NOMO-1 (cell line): ENCODE measurements around the gene SMOC2.

ENCODE experiments used
- DNase-seq, 2 experiments: peaks; one replicate each; lab custom pipeline; 2025; ENCODE audit not compliant: unreplicated experiment in 2 of 2; lab: John Stamatoyannopoulos, UW

The SMOC2 gene

GRCh38 chr6:168508903-168509302 lies 67.9 kb downstream of the SMOC2 start:
- no peak for DNase-seq

GRCh38 chr6:168513766-168514165 lies 72.8 kb downstream of the SMOC2 start:
- DNase-seq: no peak

GRCh38 chr6:168514216-168514615 lies 73.2 kb downstream of the SMOC2 start:
- DNase-seq: no peak

GRCh38 chr6:168515376-168515775 lies 74.4 kb downstream of the SMOC2 start:
- DNase-seq: no peak

- DNase-seq: no peak
Observed at GRCh38 chr6:168516944-168517741, 76.2 kb downstream of the SMOC2 start.

GRCh38 chr6:168517742-168518347 lies 76.9 kb downstream of the SMOC2 start:
- no peak for DNase-seq

- no peak for DNase-seq
Observed at GRCh38 chr6:168518348-168518745, 77.4 kb downstream of the SMOC2 start.

- DNase-seq: no peak
Observed at GRCh38 chr6:168518867-168519266, 77.9 kb downstream of the SMOC2 start.

- no peak for DNase-seq
Observed at GRCh38 chr6:168520233-168520632, 79.2 kb downstream of the SMOC2 start.

GRCh38 chr6:168524571-168525001 lies 83.6 kb downstream of the SMOC2 start:
- DNase-seq: no peak

- DNase-seq: no peak
Observed at GRCh38 chr6:168525114-168525513, 84.1 kb downstream of the SMOC2 start.

GRCh38 chr6:168525926-168526630 lies 85.1 kb downstream of the SMOC2 start:
- no peak for DNase-seq

- no peak for DNase-seq
Observed at GRCh38 chr6:168526841-168527281, 85.9 kb downstream of the SMOC2 start.

GRCh38 chr6:168527451-168528210 lies 86.6 kb downstream of the SMOC2 start:
- no peak for DNase-seq

- DNase-seq: peak; percentile 1 to 76
Observed at GRCh38 chr6:168528474-168529095, 87.6 kb downstream of the SMOC2 start.

GRCh38 chr6:168529214-168529613 lies 88.2 kb downstream of the SMOC2 start:
- DNase-seq: no peak

GRCh38 chr6:168530653-168531071 lies 89.7 kb downstream of the SMOC2 start:
- no peak for DNase-seq

GRCh38 chr6:168532070-168532469 lies 91.1 kb downstream of the SMOC2 start:
- DNase-seq: no peak

GRCh38 chr6:168533414-168533813 lies 92.4 kb downstream of the SMOC2 start:
- DNase-seq: no peak

GRCh38 chr6:168534265-168534664 lies 93.3 kb downstream of the SMOC2 start:
- DNase-seq: no peak
